ENCODE data around the gene MACROD2.

DNA sequence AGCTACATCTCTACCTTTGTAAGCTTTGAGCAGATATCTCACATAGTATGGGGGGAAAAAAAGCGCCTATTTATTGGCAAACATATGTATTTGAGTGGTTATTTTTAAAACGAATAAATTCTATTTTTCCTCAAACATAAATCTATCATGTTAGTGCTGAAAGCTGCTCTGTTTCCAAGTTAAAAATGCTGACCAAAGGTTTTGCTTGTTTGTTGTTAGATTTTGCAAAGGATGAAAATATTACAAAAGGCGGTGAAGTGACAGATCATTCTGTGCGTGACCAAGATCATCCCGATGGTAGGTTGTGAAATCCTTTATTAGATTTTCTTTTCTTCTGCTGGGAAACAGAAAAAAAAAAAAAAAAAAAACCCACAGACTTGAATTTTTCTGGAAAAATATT lies 1972.0 kb downstream of the MACROD2 start:
- TF ChIP-seq SP1 (IDR thresholded peaks at IDR 0.05): no peak
- TF ChIP-seq, protein P1, sequence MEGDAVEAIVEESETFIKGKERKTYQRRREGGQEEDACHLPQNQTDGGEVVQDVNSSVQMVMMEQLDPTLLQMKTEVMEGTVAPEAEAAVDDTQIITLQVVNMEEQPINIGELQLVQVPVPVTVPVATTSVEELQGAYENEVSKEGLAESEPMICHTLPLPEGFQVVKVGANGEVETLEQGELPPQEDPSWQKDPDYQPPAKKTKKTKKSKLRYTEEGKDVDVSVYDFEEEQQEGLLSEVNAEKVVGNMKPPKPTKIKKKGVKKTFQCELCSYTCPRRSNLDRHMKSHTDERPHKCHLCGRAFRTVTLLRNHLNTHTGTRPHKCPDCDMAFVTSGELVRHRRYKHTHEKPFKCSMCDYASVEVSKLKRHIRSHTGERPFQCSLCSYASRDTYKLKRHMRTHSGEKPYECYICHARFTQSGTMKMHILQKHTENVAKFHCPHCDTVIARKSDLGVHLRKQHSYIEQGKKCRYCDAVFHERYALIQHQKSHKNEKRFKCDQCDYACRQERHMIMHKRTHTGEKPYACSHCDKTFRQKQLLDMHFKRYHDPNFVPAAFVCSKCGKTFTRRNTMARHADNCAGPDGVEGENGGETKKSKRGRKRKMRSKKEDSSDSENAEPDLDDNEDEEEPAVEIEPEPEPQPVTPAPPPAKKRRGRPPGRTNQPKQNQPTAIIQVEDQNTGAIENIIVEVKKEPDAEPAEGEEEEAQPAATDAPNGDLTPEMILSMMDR (IDR thresholded peaks at IDR 0.05; ENCODE audit: low read depth, low read length, missing input control): no peak
- TF ChIP-seq, protein P2, sequence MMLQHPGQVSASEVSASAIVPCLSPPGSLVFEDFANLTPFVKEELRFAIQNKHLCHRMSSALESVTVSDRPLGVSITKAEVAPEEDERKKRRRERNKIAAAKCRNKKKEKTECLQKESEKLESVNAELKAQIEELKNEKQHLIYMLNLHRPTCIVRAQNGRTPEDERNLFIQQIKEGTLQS (IDR thresholded peaks at IDR 0.05): no peak
- TF ChIP-seq, protein P3, sequence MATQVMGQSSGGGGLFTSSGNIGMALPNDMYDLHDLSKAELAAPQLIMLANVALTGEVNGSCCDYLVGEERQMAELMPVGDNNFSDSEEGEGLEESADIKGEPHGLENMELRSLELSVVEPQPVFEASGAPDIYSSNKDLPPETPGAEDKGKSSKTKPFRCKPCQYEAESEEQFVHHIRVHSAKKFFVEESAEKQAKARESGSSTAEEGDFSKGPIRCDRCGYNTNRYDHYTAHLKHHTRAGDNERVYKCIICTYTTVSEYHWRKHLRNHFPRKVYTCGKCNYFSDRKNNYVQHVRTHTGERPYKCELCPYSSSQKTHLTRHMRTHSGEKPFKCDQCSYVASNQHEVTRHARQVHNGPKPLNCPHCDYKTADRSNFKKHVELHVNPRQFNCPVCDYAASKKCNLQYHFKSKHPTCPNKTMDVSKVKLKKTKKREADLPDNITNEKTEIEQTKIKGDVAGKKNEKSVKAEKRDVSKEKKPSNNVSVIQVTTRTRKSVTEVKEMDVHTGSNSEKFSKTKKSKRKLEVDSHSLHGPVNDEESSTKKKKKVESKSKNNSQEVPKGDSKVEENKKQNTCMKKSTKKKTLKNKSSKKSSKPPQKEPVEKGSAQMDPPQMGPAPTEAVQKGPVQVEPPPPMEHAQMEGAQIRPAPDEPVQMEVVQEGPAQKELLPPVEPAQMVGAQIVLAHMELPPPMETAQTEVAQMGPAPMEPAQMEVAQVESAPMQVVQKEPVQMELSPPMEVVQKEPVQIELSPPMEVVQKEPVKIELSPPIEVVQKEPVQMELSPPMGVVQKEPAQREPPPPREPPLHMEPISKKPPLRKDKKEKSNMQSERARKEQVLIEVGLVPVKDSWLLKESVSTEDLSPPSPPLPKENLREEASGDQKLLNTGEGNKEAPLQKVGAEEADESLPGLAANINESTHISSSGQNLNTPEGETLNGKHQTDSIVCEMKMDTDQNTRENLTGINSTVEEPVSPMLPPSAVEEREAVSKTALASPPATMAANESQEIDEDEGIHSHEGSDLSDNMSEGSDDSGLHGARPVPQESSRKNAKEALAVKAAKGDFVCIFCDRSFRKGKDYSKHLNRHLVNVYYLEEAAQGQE (IDR thresholded peaks at IDR 0.05): no peak
- no peak for TF ChIP-seq FOXA1 (IDR thresholded peaks at IDR 0.05)
- TF ChIP-seq, protein P4, sequence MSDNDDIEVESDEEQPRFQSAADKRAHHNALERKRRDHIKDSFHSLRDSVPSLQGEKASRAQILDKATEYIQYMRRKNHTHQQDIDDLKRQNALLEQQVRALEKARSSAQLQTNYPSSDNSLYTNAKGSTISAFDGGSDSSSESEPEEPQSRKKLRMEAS (IDR thresholded peaks at IDR 0.05): no peak
- TF ChIP-seq TAF1 (conservative IDR thresholded peaks at IDR 0.05): no peak

All from liver (tissue), 3 donors.